HepG2 (cell line): ENCODE results near the gene TSSK3. TPM values are rescaled to one million over a fixed set of nuclear protein-coding genes. Genes with fewer than 3 reads are reported as not detected.

Experiments
- MNT ChIP-seq: fragments of 450-650 bp; IDR thresholded peaks from 2 replicates; pipeline ENCODE4 v1.6.1; 2016
- PHF8 ChIP-seq: sonication (generic); formaldehyde crosslinking; IDR thresholded peaks from 2 replicates; pipeline ENCODE4 v1.5.0; 2020; ENCODE audit warnings: missing genetic modification reagents
- SIX4 ChIP-seq: sonication (generic); formaldehyde crosslinking; IDR thresholded peaks from 2 replicates; pipeline ENCODE4 v1.4.0; 2020; ENCODE audit warnings: missing genetic modification reagents
- ZNF18 ChIP-seq: sonication (generic); formaldehyde crosslinking; IDR thresholded peaks from 2 replicates; pipeline ENCODE4 v1.8.0; 2022; ENCODE audit warnings: mild to moderate bottlenecking, missing genetic modification reagents; ENCODE audit not compliant: insufficient replicate concordance
- ZNF441 ChIP-seq: sonication (generic); formaldehyde crosslinking; IDR thresholded peaks from 2 replicates; pipeline ENCODE4 v1.7.0; 2021; ENCODE audit warnings: missing genetic modification reagents, borderline replicate concordance
- ZNF570 ChIP-seq: sonication (generic); formaldehyde crosslinking; IDR thresholded peaks from 2 replicates; pipeline ENCODE4 v1.4.0; 2020; ENCODE audit warnings: mild to moderate bottlenecking, missing genetic modification reagents, borderline replicate concordance
- ZNF724P ChIP-seq: sonication (generic); formaldehyde crosslinking; IDR thresholded peaks from 2 replicates; pipeline ENCODE4 v1.8.0; 2022; ENCODE audit warnings: missing genetic modification reagents, borderline replicate concordance
- ZSCAN5A ChIP-seq: sonication (generic); formaldehyde crosslinking; IDR thresholded peaks from 2 replicates; pipeline ENCODE4 v1.8.0; 2022; ENCODE audit warnings: mild to moderate bottlenecking, missing genetic modification reagents, borderline replicate concordance
- polyA plus RNA-seq, 8 experiments: library from polyadenylated mRNA; depleted of rRNA in 3 of 8; stranded (reverse) in 7 of 8; unstranded in 1 of 8; fragments of >200 nt; fragmentation: Illumina TruSeq in 4 of 8; extraction: Trizol in 4 of 8; gene quantifications; 2 replicates each; pipeline versions ENCODE4 v1.2.1 to v1.2.3, GENCODE V29; 2011 to 2016; ENCODE audit warnings: low read depth in 4 of 8, missing spikeins in 1 of 8, mixed read lengths in 1 of 8; ENCODE audit not compliant: insufficient read depth in 1 of 8
- total RNA-seq, 5 experiments: library from RNA; depleted of rRNA; stranded (reverse); fragments of >200 nt; fragmentation: Illumina TruSeq; extraction: Trizol; gene quantifications; 2 replicates each; pipeline ENCODE4 v1.2.3, GENCODE V29; 2016; ENCODE audit warnings: low read depth in 1 of 5
- TF ChIP-seq, protein P1 (sequence below), 2 experiments: IDR thresholded peaks; 2 replicates each; pipeline ENCODE4 v1.6.1; 2011 to 2012; ENCODE audit warnings: low read length in 2 of 2, borderline replicate concordance in 1 of 2, low read depth in 1 of 2, mild to moderate bottlenecking in 1 of 2, moderate library complexity in 1 of 2
- TF ChIP-seq, protein P2 (sequence below): sonication (generic); formaldehyde crosslinking; IDR thresholded peaks from 2 replicates; pipeline ENCODE4 v1.4.0; 2020; ENCODE audit warnings: mild to moderate bottlenecking, missing genetic modification reagents
- TF ChIP-seq, protein P3 (sequence below): sonication (generic); formaldehyde crosslinking; IDR thresholded peaks from 2 replicates; pipeline ENCODE4; 2020; ENCODE audit warnings: missing genetic modification reagents, mild to moderate bottlenecking, borderline replicate concordance
- TF ChIP-seq, protein P4 (sequence below): sonication (generic); formaldehyde crosslinking; IDR thresholded peaks from 2 replicates; pipeline ENCODE4 v1.4.0; 2020; ENCODE audit warnings: missing genetic modification reagents; ENCODE audit errors: not compliant biosample characterization

TSSK3 gene
- total and polyA plus RNA-seq, 2 of the 13 experiments (the other 11 are each of a cell fraction or from before 2014, with no cell fraction given), result 1.0 to 1.1 TPM

DNA sequence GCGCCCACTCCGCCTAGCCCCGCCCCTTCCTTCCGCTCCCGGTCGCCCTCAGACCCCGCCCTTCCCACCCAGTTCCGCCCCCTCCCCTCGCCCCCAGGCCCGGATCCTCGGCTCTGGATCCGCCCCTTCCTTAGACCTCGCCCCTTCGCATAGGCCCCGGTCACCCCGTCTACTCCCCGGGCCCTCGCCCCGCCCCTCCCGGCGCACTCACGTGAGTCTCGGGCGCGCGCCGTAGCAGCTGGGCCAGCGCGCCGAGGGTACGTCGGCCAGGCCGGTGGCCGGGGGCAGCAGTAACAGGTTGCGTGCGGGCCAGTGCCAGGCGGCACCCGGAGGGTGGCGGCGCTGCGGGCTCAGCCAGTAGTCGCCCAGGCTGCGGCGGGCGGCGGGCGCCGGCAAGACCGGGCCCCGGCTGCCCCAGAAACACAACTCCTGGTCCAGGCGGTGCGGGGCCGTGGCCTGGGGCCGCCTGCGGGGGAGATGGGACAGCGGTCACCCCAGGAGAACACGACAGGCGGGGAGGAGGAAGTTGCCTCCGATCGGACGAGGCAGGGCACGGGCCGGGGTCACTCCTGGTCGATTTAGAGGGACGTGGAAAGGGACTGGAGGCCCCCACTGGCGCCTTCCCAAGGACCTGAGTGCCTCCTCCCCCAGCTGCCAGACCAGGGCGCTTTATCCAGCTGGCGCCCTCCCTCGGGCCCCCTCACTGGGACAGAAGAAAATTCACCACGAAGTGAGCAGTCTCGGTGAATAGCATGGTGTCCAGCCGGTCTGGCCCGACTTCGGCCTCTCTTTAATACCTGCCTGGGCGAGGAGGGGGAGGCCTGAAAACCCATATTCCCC is 10.7 kb upstream of the TSSK3 start (continued):
- TF ChIP-seq MNT, result no peak
- 0 out of 2 replicates have a peak, but pooled peaks have one; percentile 58 for TF ChIP-seq ZNF570 (CRISPR knock-in tag)
- TF ChIP-seq, protein P1, sequence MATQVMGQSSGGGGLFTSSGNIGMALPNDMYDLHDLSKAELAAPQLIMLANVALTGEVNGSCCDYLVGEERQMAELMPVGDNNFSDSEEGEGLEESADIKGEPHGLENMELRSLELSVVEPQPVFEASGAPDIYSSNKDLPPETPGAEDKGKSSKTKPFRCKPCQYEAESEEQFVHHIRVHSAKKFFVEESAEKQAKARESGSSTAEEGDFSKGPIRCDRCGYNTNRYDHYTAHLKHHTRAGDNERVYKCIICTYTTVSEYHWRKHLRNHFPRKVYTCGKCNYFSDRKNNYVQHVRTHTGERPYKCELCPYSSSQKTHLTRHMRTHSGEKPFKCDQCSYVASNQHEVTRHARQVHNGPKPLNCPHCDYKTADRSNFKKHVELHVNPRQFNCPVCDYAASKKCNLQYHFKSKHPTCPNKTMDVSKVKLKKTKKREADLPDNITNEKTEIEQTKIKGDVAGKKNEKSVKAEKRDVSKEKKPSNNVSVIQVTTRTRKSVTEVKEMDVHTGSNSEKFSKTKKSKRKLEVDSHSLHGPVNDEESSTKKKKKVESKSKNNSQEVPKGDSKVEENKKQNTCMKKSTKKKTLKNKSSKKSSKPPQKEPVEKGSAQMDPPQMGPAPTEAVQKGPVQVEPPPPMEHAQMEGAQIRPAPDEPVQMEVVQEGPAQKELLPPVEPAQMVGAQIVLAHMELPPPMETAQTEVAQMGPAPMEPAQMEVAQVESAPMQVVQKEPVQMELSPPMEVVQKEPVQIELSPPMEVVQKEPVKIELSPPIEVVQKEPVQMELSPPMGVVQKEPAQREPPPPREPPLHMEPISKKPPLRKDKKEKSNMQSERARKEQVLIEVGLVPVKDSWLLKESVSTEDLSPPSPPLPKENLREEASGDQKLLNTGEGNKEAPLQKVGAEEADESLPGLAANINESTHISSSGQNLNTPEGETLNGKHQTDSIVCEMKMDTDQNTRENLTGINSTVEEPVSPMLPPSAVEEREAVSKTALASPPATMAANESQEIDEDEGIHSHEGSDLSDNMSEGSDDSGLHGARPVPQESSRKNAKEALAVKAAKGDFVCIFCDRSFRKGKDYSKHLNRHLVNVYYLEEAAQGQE (IDR thresholded peaks at IDR 0.05; ENCODE audit: borderline replicate concordance in 1 of 2, low read depth in 1 of 2, low read length in 2 of 2), result no peak; a peak in 1 of 4 replicates
- TF ChIP-seq ZNF724P (CRISPR knock-in tag), result peak; percentile 51; the same call in 1 of the 2 replicates
- no peak for TF ChIP-seq ZNF441 (CRISPR knock-in tag)
- peak; percentile 49; the same call in 1 of the 2 replicates for TF ChIP-seq PHF8 (CRISPR knock-in tag)
- TF ChIP-seq SIX4, result no peak
- TF ChIP-seq, protein P2, sequence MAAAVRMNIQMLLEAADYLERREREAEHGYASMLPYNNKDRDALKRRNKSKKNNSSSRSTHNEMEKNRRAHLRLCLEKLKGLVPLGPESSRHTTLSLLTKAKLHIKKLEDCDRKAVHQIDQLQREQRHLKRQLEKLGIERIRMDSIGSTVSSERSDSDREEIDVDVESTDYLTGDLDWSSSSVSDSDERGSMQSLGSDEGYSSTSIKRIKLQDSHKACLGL (CRISPR knock-in tag), result no peak; the same call in 1 of the 2 replicates
- TF ChIP-seq ZNF18 (CRISPR knock-in tag), result peak; percentile 81
- TF ChIP-seq, protein P3, sequence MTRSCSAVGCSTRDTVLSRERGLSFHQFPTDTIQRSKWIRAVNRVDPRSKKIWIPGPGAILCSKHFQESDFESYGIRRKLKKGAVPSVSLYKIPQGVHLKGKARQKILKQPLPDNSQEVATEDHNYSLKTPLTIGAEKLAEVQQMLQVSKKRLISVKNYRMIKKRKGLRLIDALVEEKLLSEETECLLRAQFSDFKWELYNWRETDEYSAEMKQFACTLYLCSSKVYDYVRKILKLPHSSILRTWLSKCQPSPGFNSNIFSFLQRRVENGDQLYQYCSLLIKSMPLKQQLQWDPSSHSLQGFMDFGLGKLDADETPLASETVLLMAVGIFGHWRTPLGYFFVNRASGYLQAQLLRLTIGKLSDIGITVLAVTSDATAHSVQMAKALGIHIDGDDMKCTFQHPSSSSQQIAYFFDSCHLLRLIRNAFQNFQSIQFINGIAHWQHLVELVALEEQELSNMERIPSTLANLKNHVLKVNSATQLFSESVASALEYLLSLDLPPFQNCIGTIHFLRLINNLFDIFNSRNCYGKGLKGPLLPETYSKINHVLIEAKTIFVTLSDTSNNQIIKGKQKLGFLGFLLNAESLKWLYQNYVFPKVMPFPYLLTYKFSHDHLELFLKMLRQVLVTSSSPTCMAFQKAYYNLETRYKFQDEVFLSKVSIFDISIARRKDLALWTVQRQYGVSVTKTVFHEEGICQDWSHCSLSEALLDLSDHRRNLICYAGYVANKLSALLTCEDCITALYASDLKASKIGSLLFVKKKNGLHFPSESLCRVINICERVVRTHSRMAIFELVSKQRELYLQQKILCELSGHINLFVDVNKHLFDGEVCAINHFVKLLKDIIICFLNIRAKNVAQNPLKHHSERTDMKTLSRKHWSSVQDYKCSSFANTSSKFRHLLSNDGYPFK (CRISPR knock-in tag), result 0 out of 2 replicates have a peak, but pooled peaks have one; percentile 44
- TF ChIP-seq, protein P4, sequence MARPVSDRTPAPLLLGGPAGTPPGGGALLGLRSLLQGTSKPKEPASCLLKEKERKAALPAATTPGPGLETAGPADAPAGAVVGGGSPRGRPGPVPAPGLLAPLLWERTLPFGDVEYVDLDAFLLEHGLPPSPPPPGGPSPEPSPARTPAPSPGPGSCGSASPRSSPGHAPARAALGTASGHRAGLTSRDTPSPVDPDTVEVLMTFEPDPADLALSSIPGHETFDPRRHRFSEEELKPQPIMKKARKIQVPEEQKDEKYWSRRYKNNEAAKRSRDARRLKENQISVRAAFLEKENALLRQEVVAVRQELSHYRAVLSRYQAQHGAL (CRISPR knock-in tag), result peak; percentile 23
- TF ChIP-seq ZSCAN5A (CRISPR knock-in tag), result no peak
